ENCODE results near the gene FAM13A.

- TF ChIP-seq CTCF (IDR thresholded peaks at IDR 0.05; ENCODE audit: extremely low read depth in 1 of 2, insufficient read depth in 1 of 2, low read depth in 1 of 2, low read length in 2 of 2): no peak
- TF ChIP-seq POLR2A (IDR thresholded peaks at IDR 0.05; ENCODE audit: low read depth, low read length): peak; percentile 70
- peak; percentile 31 for TF ChIP-seq POLR2AphosphoS5 (IDR thresholded peaks at IDR 0.05; ENCODE audit: insufficient read depth, low read depth, low read length)
- no peak for TF ChIP-seq EZH2 (IDR thresholded peaks at IDR 0.05; ENCODE audit: borderline replicate concordance, low read depth, low read length, severe bottlenecking)
- TF ChIP-seq MAX (IDR thresholded peaks at IDR 0.05; ENCODE audit: insufficient read depth, insufficient read length): peak; percentile 76
- TF ChIP-seq JUN (IDR thresholded peaks at IDR 0.05; ENCODE audit: borderline replicate concordance, insufficient read depth, insufficient read length, low read depth): no peak
- TF ChIP-seq GATA2 (IDR thresholded peaks at IDR 0.05; ENCODE audit: insufficient read depth, insufficient read length, low read depth, low read length): no peak
- no peak for TF ChIP-seq MYC (IDR thresholded peaks at IDR 0.05; ENCODE audit: low read depth, low read length)
Measured at GRCh38 chr4:89056953-89057398, at the start of gene FAM13A.
